ENCODE data around the gene HOXA3. TPM values are rescaled to one million over a fixed set of nuclear protein-coding genes. Genes with fewer than 3 reads are reported as not detected.

The HOXA3 gene
- total RNA-seq, 2 donors from 2014 or later: 13.3 to 14.1 TPM

GRCh38 chr7:27152816-27153442 is 546 bp upstream of the HOXA3 start:
- intact Hi-C loops (cut with DNase I): no loop called here
- peak overlapping the region; percentile 55 for H3K4me3 ChIP-seq
- H3K9me3 ChIP-seq: no peaks in the 10 kb centered on the region
- DNase-seq: peak; percentile 30
- H3K27me3 ChIP-seq: no peaks in the 10 kb centered on the region
- H3K27ac ChIP-seq: peak overlapping the region; percentile 97
- H3K4me1 ChIP-seq: peaks cover 11% of the 10 kb centered on the region
- TF ChIP-seq CTCF (IDR thresholded peaks at IDR 0.05): no peak
- peak overlapping the region; percentile 54 to 100 for H3K9ac ChIP-seq (ENCODE audit: low read depth in 2 of 2, low read length in 2 of 2)
- no peaks in the 10 kb centered on the region for H3K36me3 ChIP-seq

- Histone ChIP-seq H3K4me1 (peaks cover 23% of the 10 kb centered on the region), H3K9me3 (no peaks in the 10 kb centered on the region), H3K27ac (peak overlapping the region; percentile 97), H3K36me3 (no peaks in the 10 kb centered on the region), H3K27me3 (no peaks in the 10 kb centered on the region), H3K9ac (ENCODE audit: low read depth in 2 of 2, low read length in 2 of 2) (peak overlapping the region; percentile 86 to 100), H3K4me3 (peak overlapping the region; percentile 55)
- intact Hi-C loops (cut with DNase I): no loop called here
- DNase-seq: peak; percentile 36
- no peak for TF ChIP-seq CTCF (IDR thresholded peaks at IDR 0.05)
Observed at GRCh38 chr7:27151341-27151930, 947 bp downstream of the HOXA3 start.

DNA sequence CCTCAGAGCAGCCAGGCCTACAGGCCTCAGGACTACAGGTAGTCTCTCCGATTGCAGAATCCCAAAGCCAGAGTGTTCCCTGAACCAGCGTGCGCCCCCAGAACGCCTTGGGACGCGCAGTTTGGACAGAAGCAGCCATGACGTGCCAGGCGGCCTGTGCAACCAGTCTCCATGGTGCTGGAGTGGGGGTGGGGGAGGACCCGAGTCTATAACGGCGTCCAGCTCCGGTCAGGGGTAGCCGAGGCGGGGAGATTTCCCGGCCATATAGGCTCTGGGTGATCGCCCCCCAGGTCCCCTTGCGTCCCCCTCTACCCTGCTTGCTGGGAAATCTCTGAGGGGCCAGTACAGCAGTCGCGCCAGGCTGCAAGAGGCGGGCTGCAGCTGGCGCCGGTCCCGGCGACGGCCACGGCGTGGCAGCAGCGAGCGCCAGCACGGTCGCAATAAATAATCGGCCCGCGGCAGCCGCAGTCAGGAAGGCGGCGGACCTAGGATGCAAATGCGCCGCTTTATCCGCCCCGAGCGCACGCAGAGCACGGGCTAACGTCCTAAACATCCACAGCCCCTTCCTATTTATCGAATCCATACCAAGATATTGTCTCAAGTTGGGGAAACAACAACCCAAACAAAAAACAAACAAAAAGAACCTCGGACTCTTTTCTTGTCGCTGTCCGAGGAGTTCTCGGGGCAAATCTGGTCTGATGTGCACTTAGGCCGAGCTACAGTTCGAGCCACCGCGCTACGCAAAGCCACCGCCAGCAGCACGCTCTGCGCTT is 1.6 kb downstream of the HOXA3 start:
- no peaks in the 10 kb centered on the region for H3K27me3 ChIP-seq
- H3K4me1 ChIP-seq: peaks cover 24% of the 10 kb centered on the region
- no peaks in the 10 kb centered on the region for H3K9me3 ChIP-seq
- no peaks in the 10 kb centered on the region for H3K36me3 ChIP-seq
- peak; percentile 81 for DNase-seq
- H3K9ac ChIP-seq (ENCODE audit: low read depth in 2 of 2, low read length in 2 of 2): peak overlapping the region; percentile 86 to 100
- intact Hi-C loops (cut with DNase I): no loop called here
- peak; percentile 95 for TF ChIP-seq CTCF (IDR thresholded peaks at IDR 0.05)
- H3K27ac ChIP-seq: peak overlapping the region; percentile 97
- H3K4me3 ChIP-seq: peak overlapping the region; percentile 55

GRCh38 chr7:27149842-27150567 is 2.4 kb downstream of the HOXA3 start:
- H3K27ac ChIP-seq: peak overlapping the region; percentile 97
- H3K9me3 ChIP-seq: no peaks in the 10 kb centered on the region
- peak; percentile 49 for DNase-seq
- no peak for TF ChIP-seq CTCF (IDR thresholded peaks at IDR 0.05)
- H3K36me3 ChIP-seq: no peaks in the 10 kb centered on the region
- peaks cover 20% of the 10 kb centered on the region for H3K4me1 ChIP-seq
- intact Hi-C loops (cut with DNase I): no loop called here
- peak overlapping the region; percentile 55 for H3K4me3 ChIP-seq
- peak overlapping the region; percentile 86 to 100 for H3K9ac ChIP-seq (ENCODE audit: low read depth in 2 of 2, low read length in 2 of 2)
- no peaks in the 10 kb centered on the region for H3K27me3 ChIP-seq

All from colonic mucosa (tissue), 4 donors.